GM12864 (cell line): ENCODE measurements around the gene OR5K1.

Experiments used
- DNase-seq: peaks from one replicate; pipeline ENCODE4 v3.0.0-alpha.2; 2011; ENCODE audit warnings: low read depth
- H3K4me3 ChIP-seq: 2 replicates; pipeline ENCODE4 v1.5.1; 2011; ENCODE audit warnings: mild to moderate bottlenecking, low read depth, low read length, control low read depth
- TF ChIP-seq, protein P1 (sequence below): IDR thresholded peaks from 2 replicates; pipeline ENCODE4 v1.5.1; 2011; ENCODE audit warnings: low read depth, mild to moderate bottlenecking, moderate library complexity, low read length, control low read depth, inconsistent platforms; ENCODE audit errors: missing control alignments

The OR5K1 gene

DNA sequence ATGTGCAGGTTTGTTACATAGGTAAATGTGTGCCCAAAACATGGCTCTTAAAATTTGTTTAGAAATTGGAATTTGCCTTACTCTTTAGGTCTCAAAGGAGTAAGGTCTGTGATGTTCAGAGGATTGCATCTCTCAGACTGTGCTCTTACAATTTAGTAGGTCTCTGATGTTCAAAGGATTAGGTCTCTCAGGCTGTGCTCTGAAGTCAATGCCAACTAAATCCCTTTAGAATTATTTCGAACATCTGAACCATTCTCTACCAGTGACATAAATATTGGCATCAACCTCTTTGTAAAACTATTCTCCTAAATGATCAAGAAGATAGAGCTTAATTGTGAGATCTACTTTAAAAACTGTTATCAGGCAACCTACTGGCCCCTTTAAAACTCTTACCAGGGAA lies at the start of gene OR5K1:
Gene OR5K1, plus strand, starts transcription at position 301 of the 400 bp plus-strand sequence. CDS start 6,376 bp downstream, outside the sequence.
- H3K4me3 ChIP-seq: no peak within 1 kb of the TSS
- DNase-seq: no peak
- TF ChIP-seq, protein P1, sequence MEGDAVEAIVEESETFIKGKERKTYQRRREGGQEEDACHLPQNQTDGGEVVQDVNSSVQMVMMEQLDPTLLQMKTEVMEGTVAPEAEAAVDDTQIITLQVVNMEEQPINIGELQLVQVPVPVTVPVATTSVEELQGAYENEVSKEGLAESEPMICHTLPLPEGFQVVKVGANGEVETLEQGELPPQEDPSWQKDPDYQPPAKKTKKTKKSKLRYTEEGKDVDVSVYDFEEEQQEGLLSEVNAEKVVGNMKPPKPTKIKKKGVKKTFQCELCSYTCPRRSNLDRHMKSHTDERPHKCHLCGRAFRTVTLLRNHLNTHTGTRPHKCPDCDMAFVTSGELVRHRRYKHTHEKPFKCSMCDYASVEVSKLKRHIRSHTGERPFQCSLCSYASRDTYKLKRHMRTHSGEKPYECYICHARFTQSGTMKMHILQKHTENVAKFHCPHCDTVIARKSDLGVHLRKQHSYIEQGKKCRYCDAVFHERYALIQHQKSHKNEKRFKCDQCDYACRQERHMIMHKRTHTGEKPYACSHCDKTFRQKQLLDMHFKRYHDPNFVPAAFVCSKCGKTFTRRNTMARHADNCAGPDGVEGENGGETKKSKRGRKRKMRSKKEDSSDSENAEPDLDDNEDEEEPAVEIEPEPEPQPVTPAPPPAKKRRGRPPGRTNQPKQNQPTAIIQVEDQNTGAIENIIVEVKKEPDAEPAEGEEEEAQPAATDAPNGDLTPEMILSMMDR: no peak

- TF ChIP-seq, protein P1: no peak
- no peak overlapping the region for H3K4me3 ChIP-seq
- no peak for DNase-seq
These were observed 30.4 kb upstream of the OR5K1 start for GRCh38 chr3:98432575-98432974.

DNA sequence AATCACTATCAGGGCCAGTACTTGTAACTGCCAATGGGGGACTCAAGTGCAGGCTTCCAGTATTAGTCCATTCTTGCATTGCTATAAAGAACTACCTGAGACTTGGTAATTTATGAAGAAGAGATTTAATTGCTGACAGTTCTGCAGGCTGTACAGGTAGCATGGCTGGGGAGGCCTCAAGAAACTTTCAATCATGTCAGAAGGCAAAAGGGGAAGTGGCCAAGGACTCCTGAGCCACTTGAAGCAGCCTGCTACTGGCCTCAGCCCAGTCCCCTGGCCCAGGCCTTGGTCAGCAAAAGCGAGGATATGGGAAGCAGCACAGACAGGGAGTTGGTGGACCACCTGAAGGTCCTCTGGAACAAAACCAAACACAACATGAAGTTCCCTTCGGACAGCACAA lies 29.2 kb upstream of the OR5K1 start:
- TF ChIP-seq, protein P1: no peak
- no peak for DNase-seq
- no peak overlapping the region for H3K4me3 ChIP-seq

- TF ChIP-seq, protein P1: no peak
- no peak overlapping the region for H3K4me3 ChIP-seq
- DNase-seq: no peak
These were observed 28.6 kb upstream of the OR5K1 start for GRCh38 chr3:98434412-98434811.

DNA sequence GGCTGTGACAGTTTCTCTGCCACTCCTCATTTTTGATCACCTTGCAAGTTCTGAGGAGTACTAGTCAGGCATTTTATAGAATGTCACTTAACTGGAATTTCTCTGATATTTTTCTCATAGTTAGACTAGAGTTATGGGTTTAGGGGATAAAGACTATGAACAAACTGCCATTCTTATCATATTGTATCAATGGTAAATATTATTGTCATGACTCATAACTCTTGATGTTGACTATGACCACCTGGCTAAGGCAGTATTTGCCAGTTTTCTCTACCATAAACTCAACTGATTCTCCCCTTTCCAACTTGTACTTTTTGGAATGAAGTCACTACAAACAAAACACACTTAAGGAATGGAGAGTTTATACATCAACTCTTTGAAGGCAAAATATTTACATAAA lies 22.7 kb upstream of the OR5K1 start:
- TF ChIP-seq, protein P1: no peak
- DNase-seq: no peak
- no peak overlapping the region for H3K4me3 ChIP-seq

- peak overlapping the region; percentile 33 for H3K4me3 ChIP-seq
- DNase-seq: peak; percentile 35
- TF ChIP-seq, protein P1: no peak
These were observed 17.0 kb upstream of the OR5K1 start for GRCh38 chr3:98445949-98446406.

DNA sequence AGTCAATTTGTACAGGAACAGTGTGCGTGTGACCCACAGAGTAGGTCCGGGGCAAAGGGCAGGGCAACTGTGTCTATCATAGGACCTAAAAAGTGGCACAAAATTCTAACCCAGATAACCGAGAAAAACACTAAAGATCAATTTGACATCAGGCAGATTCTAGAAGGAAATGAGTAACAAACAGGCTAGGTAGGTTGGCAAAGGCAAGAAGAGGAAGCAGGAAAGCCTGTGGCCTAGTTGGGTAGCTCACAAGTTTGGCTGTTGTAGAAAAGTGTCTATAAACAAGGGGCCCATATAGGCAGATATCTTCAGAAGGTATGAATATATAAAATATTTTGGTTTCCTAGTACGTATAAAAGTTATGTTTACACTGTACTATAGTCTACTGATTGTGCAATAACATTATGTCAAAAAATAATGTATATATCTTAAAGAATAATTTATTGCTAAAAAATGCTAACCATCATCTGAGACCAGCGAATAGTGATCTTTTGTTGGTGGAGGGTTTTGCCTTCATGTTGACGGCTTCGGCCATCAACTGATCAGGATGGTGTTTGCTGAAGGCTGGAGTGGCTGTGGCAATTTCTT lies 13.3 kb upstream of the OR5K1 start:
- peak; percentile 21 for DNase-seq
- H3K4me3 ChIP-seq: no peak overlapping the region
- TF ChIP-seq, protein P1: no peak
